ENCODE measurements around the gene TTBK2.

DNA sequence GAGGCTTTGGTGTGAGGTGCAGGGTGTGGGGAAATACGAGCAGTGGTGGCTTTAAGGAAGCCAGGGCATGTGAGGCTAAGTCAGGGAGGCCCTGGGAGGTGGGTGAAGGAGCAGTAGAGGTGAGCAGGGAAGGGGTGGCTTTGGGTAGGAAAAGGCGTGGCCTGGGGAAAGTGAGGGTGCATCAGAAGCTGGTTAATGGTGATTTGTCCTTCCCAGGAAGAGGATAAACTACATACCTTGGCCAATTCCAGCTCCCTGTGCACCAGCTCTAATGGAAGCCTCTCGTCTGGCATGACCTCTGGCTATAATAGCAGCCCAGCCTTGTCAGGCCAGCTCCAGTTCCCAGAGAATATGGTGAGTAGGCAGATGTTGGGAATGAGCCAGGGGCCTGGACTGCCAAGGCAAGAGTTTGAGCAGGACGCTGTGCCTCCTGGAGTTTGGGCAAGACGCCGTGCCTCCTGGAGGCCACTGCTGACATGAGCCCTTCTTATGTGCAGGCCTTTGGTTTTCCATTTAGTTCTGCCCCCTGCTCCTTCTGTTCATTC is 225.0 kb downstream of the TTBK2 start:
- TF ChIP-seq ELF4 (IDR thresholded peaks at IDR 0.05), result no peak
- TF ChIP-seq NFRKB (IDR thresholded peaks at IDR 0.05), result no peak
- no peak for TF ChIP-seq TARDBP (IDR thresholded peaks at IDR 0.05)
- TF ChIP-seq SUZ12 (IDR thresholded peaks at IDR 0.05), result no peak
- TF ChIP-seq FOXM1 (IDR thresholded peaks at IDR 0.05; ENCODE audit: borderline replicate concordance), result no peak

Measured in HEK293T (cell line).